ENCODE results near the gene TCF21. TPM values are rescaled to one million over a fixed set of nuclear protein-coding genes. Genes with fewer than 3 reads are reported as not detected.
A peak's percentile ranks its signal among the peaks of the same experiment; 100 is the strongest.

The TCF21 gene
- total and polyA plus RNA-seq, 2 experiments from 2014 or later: 0.17 to 0.19 TPM

DNA sequence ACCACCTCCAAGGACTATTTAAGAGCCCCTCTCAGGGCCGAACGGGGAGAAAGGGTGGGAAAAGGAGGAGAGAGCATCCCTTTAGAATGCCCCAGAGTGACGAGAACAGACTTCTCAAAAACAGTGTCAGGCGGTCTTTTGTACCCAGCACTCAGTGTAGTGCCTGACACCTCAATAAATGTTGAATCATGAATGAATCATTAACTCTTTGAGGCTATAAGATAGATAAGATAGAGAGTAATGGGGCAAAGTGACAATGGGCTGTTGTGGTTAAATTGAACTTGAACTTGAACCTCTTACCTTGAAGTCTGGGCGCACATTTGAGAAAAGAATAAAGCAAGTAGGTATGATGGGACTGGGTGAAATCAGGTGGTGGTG is 7.4 kb downstream of the TCF21 start:
- Mint-ChIP-seq H3K36me3 (ENCODE audit: low read depth) (no peaks in the 10 kb centered on the region), H3K4me1 (peaks cover 33% of the 10 kb centered on the region), H3K27ac (no peak overlapping the region), H3K27me3 (ENCODE audit: insufficient read depth, low read depth, poor library complexity) (peaks cover 64% of the 10 kb centered on the region), H3K9me3 (no peaks in the 10 kb centered on the region; the same call in 2 of the 3 replicates), H3K4me3 (peak overlapping the region; percentile 74)
- peaks cover 79% of the 10 kb centered on the region for H3K27me3 ChIP-seq (ENCODE audit: insufficient read depth)
- H3K4me2 ChIP-seq: peak overlapping the region; percentile 93
- ATAC-seq (no peak), DNase-seq (ENCODE audit: low spot score) (no peak)
- TF ChIP-seq CTCF (conservative IDR thresholded peaks at IDR 0.05; ENCODE audit: low read depth in 2 of 2) (no peak), NANOG (IDR thresholded peaks at IDR 0.05; ENCODE audit: borderline replicate concordance) (no peak), EZH2phosphoT487 (IDR thresholded peaks at IDR 0.05; ENCODE audit: unreplicated experiment) (no peak), JUNB (IDR thresholded peaks at IDR 0.05; ENCODE audit: unreplicated experiment) (no peak), ZNF462 (CRISPR knock-in tag; IDR thresholded peaks at IDR 0.05) (no peak), EZH2 (IDR thresholded peaks at IDR 0.05; ENCODE audit: low read depth, unreplicated experiment) (no peak), STAT1 (IDR thresholded peaks at IDR 0.05; ENCODE audit: unreplicated experiment) (no peak), CREB1 (CRISPR knock-in tag; IDR thresholded peaks at IDR 0.05; ENCODE audit: low read depth) (no peak), ZNF114 (CRISPR knock-in tag; IDR thresholded peaks at IDR 0.05) (no peak), ZNF331 (CRISPR knock-in tag; IDR thresholded peaks at IDR 0.05; ENCODE audit: low read depth) (no peak), ETS1 (IDR thresholded peaks at IDR 0.05) (no peak), POLR2AphosphoS5 (IDR thresholded peaks at IDR 0.05; ENCODE audit: low read depth) (no peak)
- TF ChIP-seq, protein P1, sequence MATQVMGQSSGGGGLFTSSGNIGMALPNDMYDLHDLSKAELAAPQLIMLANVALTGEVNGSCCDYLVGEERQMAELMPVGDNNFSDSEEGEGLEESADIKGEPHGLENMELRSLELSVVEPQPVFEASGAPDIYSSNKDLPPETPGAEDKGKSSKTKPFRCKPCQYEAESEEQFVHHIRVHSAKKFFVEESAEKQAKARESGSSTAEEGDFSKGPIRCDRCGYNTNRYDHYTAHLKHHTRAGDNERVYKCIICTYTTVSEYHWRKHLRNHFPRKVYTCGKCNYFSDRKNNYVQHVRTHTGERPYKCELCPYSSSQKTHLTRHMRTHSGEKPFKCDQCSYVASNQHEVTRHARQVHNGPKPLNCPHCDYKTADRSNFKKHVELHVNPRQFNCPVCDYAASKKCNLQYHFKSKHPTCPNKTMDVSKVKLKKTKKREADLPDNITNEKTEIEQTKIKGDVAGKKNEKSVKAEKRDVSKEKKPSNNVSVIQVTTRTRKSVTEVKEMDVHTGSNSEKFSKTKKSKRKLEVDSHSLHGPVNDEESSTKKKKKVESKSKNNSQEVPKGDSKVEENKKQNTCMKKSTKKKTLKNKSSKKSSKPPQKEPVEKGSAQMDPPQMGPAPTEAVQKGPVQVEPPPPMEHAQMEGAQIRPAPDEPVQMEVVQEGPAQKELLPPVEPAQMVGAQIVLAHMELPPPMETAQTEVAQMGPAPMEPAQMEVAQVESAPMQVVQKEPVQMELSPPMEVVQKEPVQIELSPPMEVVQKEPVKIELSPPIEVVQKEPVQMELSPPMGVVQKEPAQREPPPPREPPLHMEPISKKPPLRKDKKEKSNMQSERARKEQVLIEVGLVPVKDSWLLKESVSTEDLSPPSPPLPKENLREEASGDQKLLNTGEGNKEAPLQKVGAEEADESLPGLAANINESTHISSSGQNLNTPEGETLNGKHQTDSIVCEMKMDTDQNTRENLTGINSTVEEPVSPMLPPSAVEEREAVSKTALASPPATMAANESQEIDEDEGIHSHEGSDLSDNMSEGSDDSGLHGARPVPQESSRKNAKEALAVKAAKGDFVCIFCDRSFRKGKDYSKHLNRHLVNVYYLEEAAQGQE (IDR thresholded peaks at IDR 0.05; ENCODE audit: unreplicated experiment): no peak
- H3K36me3 ChIP-seq (ENCODE audit: insufficient read depth): no peaks in the 10 kb centered on the region; the same call in 1 of the 2 replicates
- no peaks in the 10 kb centered on the region for H3K79me2 ChIP-seq (replicated peaks; ENCODE audit: insufficient read depth)
- H3K4me1 ChIP-seq (ENCODE audit: insufficient read depth): peaks cover 43% of the 10 kb centered on the region
- H4K20me1 ChIP-seq (replicated peaks; ENCODE audit: insufficient read depth): no peaks in the 10 kb centered on the region
- H3K27ac ChIP-seq (ENCODE audit: low read depth): no peak overlapping the region
- no peaks in the 10 kb centered on the region for H3K9me2 ChIP-seq (ENCODE audit: insufficient read depth)
- peak overlapping the region; percentile 68 for H3K4me3 ChIP-seq
- H2AFZ ChIP-seq: peak overlapping the region; percentile 94
- H3F3A ChIP-seq (replicated peaks; ENCODE audit: low read depth): peaks cover 10% of the 10 kb centered on the region; the same call in 1 of the 2 replicates

All from GM23338 (cell line).